SK-N-SH (cell line): ENCODE data around the gene PSTPIP1. TPM values are rescaled to one million over a fixed set of nuclear protein-coding genes. Genes with fewer than 3 reads are reported as not detected.

Source experiments
- CTCF ChIA-PET: fragments of 300-600, 350-600 bp; formaldehyde crosslinking; extraction: SDS; loops from one replicate; lab custom pipeline; 2021; lab: Yijun Ruan, JAX
- POLR2A ChIA-PET: fragments of 350-600 bp; sonication (Branson Sonifier 250); formaldehyde crosslinking; extraction: SDS; loops from one replicate; lab custom pipeline; 2020; ENCODE audit warnings: antibody characterized with exemption, inconsistent platforms; lab: Yijun Ruan, JAX
- DNase-seq: peaks from one replicate; pipeline ENCODE4 v3.0.0; 2012
- H2AFZ ChIP-seq: fragments of 200-600 bp; sonication (generic); 2 replicates; pipeline ENCODE4 v1.8.1; 2016; ENCODE audit warnings: antibody characterized with exemption, mild to moderate bottlenecking, low read depth
- H3F3A ChIP-seq: fragments of 200-600 bp; sonication (generic); replicated peaks from 2 replicates; pipeline ENCODE3; 2016; ENCODE audit warnings: antibody characterized with exemption, mild to moderate bottlenecking; ENCODE audit not compliant: insufficient read depth
- H3K27ac ChIP-seq, 2 experiments: fragments of 200-500 bp in 1 of 2; fragments of 200-600 bp in 1 of 2; sonication (Bioruptor generic) in 1 of 2; sonication (generic), shearing (Covaris generic) in 1 of 2; 2 replicates each; pipeline versions ENCODE4 v1.5.1 to v1.6.1; 2014 to 2016; ENCODE audit warnings: low read depth in 2 of 2, inconsistent platforms in 1 of 2, low read length in 1 of 2, mild to moderate bottlenecking in 1 of 2, mixed read lengths in 1 of 2
- H3K27me3 ChIP-seq: fragments of 200-600 bp; sonication (generic), shearing (Covaris generic); 2 replicates; pipeline ENCODE4 v1.6.1; 2016; ENCODE audit warnings: mixed run types; ENCODE audit not compliant: insufficient read depth
- H3K36me3 ChIP-seq, 2 experiments: fragments of 200-500 bp in 1 of 2; fragments of 200-600 bp in 1 of 2; sonication (Bioruptor generic) in 1 of 2; sonication (generic) in 1 of 2; replicated peaks in 1 of 2; 2 replicates each; pipeline versions ENCODE3 to v1.5.1; 2014 to 2016; ENCODE audit warnings: low read length in 1 of 2, mild to moderate bottlenecking in 1 of 2; ENCODE audit not compliant: insufficient read depth in 2 of 2, control insufficient read depth in 1 of 2
- H3K4me1 ChIP-seq, 2 experiments: fragments of 200-500 bp in 1 of 2; fragments of 200-600 bp in 1 of 2; sonication (Bioruptor generic) in 1 of 2; sonication (generic), shearing (Covaris generic) in 1 of 2; 2 replicates each; pipeline versions ENCODE4 v1.5.1 to v1.6.1; 2014 to 2016; ENCODE audit warnings: low read depth in 1 of 2, low read length in 1 of 2, mixed run types in 1 of 2; ENCODE audit not compliant: insufficient read depth in 2 of 2, control insufficient read depth in 1 of 2
- H3K4me2 ChIP-seq: fragments of 200-600 bp; sonication (generic), shearing (Covaris generic); 2 replicates; pipeline ENCODE4 v1.6.1; 2017; ENCODE audit warnings: mixed run types
- H3K4me3 ChIP-seq, 2 experiments: fragments of 200-500 bp in 1 of 2; fragments of 200-600 bp in 1 of 2; sonication (Bioruptor generic) in 1 of 2; sonication (generic), shearing (Covaris generic) in 1 of 2; 2 replicates each; pipeline versions ENCODE4 v1.5.1 to v1.8.1; 2014 to 2016; ENCODE audit warnings: low read depth in 2 of 2, inconsistent platforms in 1 of 2, low read length in 1 of 2, mild to moderate bottlenecking in 1 of 2, mixed read lengths in 1 of 2, moderate library complexity in 1 of 2
- H3K79me2 ChIP-seq: fragments of 200-600 bp; sonication (generic); 2 replicates; pipeline ENCODE4 v1.8.1; 2017; ENCODE audit warnings: mild to moderate bottlenecking; ENCODE audit not compliant: insufficient read depth
- H3K9ac ChIP-seq: fragments of 200-600 bp; sonication (generic); 2 replicates; pipeline ENCODE4 v1.6.1; 2017; ENCODE audit warnings: mixed run types
- H3K9me2 ChIP-seq: fragments of 200-600 bp; sonication (generic); 2 replicates; pipeline ENCODE4 v1.6.1; 2017; ENCODE audit warnings: mixed run types
- H3K9me3 ChIP-seq: fragments of 200-600 bp; sonication (generic); 2 replicates; pipeline ENCODE4 v1.6.1; 2017; ENCODE audit warnings: mixed run types, mild to moderate bottlenecking, moderate library complexity
- H4K20me1 ChIP-seq: fragments of 200-600 bp; sonication (generic); 2 replicates; pipeline ENCODE4 v1.6.1; 2017; ENCODE audit warnings: mild to moderate bottlenecking, mixed run types; ENCODE audit not compliant: insufficient read depth
- ELF1 ChIP-seq: IDR thresholded peaks from 2 replicates; pipeline ENCODE4 v1.4.0; 2012
- EP300 ChIP-seq, 2 experiments: IDR thresholded peaks; 2 replicates each; pipeline versions ENCODE4 v1.4.0 to v1.6.1; 2012; ENCODE audit warnings: borderline replicate concordance in 1 of 2, low read depth in 1 of 2, low read length in 1 of 2
- EZH2phosphoT487 ChIP-seq: fragments of 200-600 bp; sonication (generic); IDR thresholded peaks from 2 replicates; pipeline ENCODE4 v1.6.1; 2017; ENCODE audit warnings: low read depth, mixed run types, mild to moderate bottlenecking, antibody characterized with exemption, moderate library complexity, borderline replicate concordance
- FOSL2 ChIP-seq: IDR thresholded peaks from 2 replicates; pipeline ENCODE4 v1.4.0; 2012; ENCODE audit warnings: low read depth, mild to moderate bottlenecking, moderate library complexity, borderline replicate concordance
- JUND ChIP-seq: IDR thresholded peaks from 2 replicates; pipeline ENCODE4 v1.4.0; 2012
- RFX5 ChIP-seq: IDR thresholded peaks from 2 replicates; pipeline ENCODE4 v1.6.1; 2012; ENCODE audit warnings: mild to moderate bottlenecking, improper control_type of control experiment, low read length
- TAF1 ChIP-seq: IDR thresholded peaks from 2 replicates; pipeline ENCODE4 v1.6.1; 2012; ENCODE audit warnings: low read depth, mild to moderate bottlenecking, low read length, moderate library complexity, borderline replicate concordance
- TCF12 ChIP-seq: IDR thresholded peaks from 2 replicates; pipeline ENCODE4 v1.4.0; 2012
- TEAD4 ChIP-seq: IDR thresholded peaks from 2 replicates; pipeline ENCODE4 v1.4.0; 2012; ENCODE audit warnings: mild to moderate bottlenecking, borderline replicate concordance; ENCODE audit not compliant: insufficient read depth
- WGBS: methylation state at CpG from one replicate; pipeline ENCODE4 v1.1.6; 2017; ENCODE audit warnings: low lambda C conversion rate; 5-methylcytosine and 5-hydroxymethylcytosine counted together
- polyA plus RNA-seq, 3 experiments: library from polyadenylated mRNA; depleted of rRNA; stranded (reverse); fragments of >200 nt; gene quantifications; 2 replicates each; pipeline ENCODE4 v1.2.3, GENCODE V29; 2012
- TF ChIP-seq, protein P1 (sequence below): IDR thresholded peaks from 2 replicates; pipeline ENCODE4 v1.4.0; 2012; ENCODE audit warnings: low read depth, borderline replicate concordance
- TF ChIP-seq, protein P2 (sequence below): fragments of 150-350 bp; IDR thresholded peaks from 2 replicates; pipeline ENCODE4 v1.6.1; 2017; ENCODE audit warnings: antibody characterized with exemption, low read length, low read depth, borderline replicate concordance
- TF ChIP-seq, protein P3 (sequence below): IDR thresholded peaks from 2 replicates; pipeline ENCODE4; 2012
- TF ChIP-seq, protein P4 (sequence below): fragments of 150-350 bp; IDR thresholded peaks from 2 replicates; pipeline ENCODE4 v1.6.1; 2016; ENCODE audit warnings: mild to moderate bottlenecking, low read depth, low read length

The PSTPIP1 gene
- polyA plus RNA-seq, 1 of the 3 experiments (the other 2 are of a cell fraction): 0.69 TPM

DNA sequence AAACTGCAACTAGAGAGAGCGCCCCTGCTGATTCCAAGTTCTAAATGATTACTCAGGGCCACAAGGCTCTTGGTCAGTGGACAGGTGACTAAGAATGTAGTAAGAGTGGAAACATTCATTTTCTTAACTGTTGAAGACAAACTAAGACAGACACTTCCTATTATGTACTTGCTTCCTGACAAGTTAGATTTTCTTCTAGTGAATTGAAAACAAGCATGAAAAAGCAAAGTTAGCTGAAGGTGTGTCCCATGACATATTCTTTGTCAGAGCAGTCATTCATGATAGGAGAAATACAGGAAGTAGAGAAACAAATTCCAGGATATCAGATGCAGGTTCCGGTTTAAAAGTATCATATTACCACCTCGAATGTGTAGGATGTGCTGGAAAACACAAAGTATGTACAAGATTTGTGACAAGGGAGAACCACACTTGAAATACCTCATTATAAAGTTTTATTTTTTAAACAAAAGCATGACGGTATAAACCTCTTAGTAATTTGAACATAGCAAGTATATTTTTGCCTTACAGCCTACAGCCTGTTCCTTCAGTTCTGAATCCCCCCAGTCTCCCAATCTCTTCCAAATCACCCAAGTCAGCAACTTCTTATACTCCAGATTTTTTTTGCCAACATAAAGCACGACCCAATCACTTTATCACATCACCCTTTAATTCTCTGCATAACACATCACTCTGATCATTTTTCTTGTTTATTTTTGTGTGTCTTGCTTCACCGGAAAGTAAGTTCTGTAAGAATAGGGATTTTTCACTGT lies 69.8 kb downstream of the PSTPIP1 start:
- Histone ChIP-seq H3K27ac (peak overlapping the region; percentile 31 to 43; a peak in 3 of 4 replicates), H3F3A (peaks cover 17% of the 10 kb centered on the region), H3K9me3 (no peaks in the 10 kb centered on the region), H3K9ac (no peak overlapping the region), H3K36me3 (peaks cover 15 to 16% of the 10 kb centered on the region in 2 experiments), H4K20me1 (peaks cover 86% of the 10 kb centered on the region), H2AFZ (no peak overlapping the region), H3K4me3 (no peak overlapping the region), H3K27me3 (no peaks in the 10 kb centered on the region), H3K4me2 (peak overlapping the region; percentile 17), H3K4me1 (peaks cover 25 to 50% of the 10 kb centered on the region in 2 experiments), H3K79me2 (peaks cover 100% of the 10 kb centered on the region), H3K9me2 (no peaks in the 10 kb centered on the region)
- ChIA-PET POLR2A (no interaction called here), CTCF (interaction anchor here (1.4 kb wide), 1 partner anchor 12 kb away, joined by 3 read pairs; no protein-coding TSS in a partner anchor)
- DNase-seq: no peak
- WGBS: 58% methylated on average over 6 of the region's 6 CpGs
- 0 out of 4 replicates have a peak, but pooled peaks of 1 of the 2 experiments have one; percentile 38 for TF ChIP-seq EP300 (IDR thresholded peaks at IDR 0.05; ENCODE audit: borderline replicate concordance in 1 of 2, low read depth in 1 of 2, low read length in 1 of 2)
- TF ChIP-seq, protein P1, sequence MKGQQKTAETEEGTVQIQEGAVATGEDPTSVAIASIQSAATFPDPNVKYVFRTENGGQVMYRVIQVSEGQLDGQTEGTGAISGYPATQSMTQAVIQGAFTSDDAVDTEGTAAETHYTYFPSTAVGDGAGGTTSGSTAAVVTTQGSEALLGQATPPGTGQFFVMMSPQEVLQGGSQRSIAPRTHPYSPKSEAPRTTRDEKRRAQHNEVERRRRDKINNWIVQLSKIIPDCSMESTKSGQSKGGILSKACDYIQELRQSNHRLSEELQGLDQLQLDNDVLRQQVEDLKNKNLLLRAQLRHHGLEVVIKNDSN: no peak
- TF ChIP-seq, protein P2, sequence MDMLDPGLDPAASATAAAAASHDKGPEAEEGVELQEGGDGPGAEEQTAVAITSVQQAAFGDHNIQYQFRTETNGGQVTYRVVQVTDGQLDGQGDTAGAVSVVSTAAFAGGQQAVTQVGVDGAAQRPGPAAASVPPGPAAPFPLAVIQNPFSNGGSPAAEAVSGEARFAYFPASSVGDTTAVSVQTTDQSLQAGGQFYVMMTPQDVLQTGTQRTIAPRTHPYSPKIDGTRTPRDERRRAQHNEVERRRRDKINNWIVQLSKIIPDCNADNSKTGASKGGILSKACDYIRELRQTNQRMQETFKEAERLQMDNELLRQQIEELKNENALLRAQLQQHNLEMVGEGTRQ: no peak
- TF ChIP-seq, protein P3, sequence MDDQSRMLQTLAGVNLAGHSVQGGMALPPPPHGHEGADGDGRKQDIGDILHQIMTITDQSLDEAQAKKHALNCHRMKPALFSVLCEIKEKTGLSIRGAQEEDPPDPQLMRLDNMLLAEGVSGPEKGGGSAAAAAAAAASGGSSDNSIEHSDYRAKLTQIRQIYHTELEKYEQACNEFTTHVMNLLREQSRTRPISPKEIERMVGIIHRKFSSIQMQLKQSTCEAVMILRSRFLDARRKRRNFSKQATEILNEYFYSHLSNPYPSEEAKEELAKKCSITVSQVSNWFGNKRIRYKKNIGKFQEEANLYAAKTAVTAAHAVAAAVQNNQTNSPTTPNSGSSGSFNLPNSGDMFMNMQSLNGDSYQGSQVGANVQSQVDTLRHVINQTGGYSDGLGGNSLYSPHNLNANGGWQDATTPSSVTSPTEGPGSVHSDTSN: peak; percentile 63
- TF ChIP-seq TCF12: peak; percentile 53; the same call in 1 of the 2 replicates
- TF ChIP-seq FOSL2: peak; percentile 56; the same call in 1 of the 2 replicates
- TF ChIP-seq JUND: peak; percentile 30; the same call in 1 of the 2 replicates

DNA sequence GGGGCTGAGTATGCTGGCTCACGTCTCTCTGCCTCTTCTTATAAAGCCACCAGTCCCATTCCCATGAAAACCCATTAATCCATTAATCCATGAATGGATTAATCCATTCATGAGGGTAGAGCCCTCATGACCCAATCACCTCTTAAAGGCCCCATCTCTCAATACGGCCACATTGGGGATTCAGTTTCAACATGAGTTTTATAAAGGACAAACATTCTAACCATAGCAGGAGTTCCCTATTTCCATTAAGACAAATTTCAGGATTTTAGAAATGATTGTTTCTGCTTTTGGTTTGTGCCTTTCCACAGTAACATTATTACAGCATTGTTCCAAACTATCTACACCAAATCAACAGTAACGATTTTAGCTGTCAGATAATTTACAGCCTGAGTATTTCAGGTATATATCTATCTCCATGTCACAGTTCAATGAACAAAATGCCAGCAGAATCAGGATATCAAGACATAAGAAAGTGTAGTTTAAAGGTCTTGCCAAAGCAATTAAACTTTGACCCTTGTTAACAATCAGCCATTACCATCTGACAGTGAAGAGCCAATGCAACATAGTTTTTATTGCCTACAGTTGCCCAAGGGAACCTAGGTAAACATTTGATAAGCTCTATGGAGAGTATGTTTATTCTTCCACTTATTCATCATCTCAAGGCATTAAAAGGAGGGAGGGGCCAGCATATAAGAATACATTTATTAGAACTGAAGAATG lies 72.2 kb downstream of the PSTPIP1 start:
- WGBS: 82% methylated on average over 3 of the region's 3 CpGs
- Histone ChIP-seq H3K9ac (no peak overlapping the region; the same call in 1 of the 2 replicates), H3K4me3 (no peak overlapping the region), H3K9me3 (no peaks in the 10 kb centered on the region), H3K27me3 (no peaks in the 10 kb centered on the region), H3F3A (peaks cover 15% of the 10 kb centered on the region), H3K4me1 (peaks cover 14 to 27% of the 10 kb centered on the region in 2 experiments), H4K20me1 (peaks cover 71% of the 10 kb centered on the region), H3K36me3 (peaks cover 15 to 16% of the 10 kb centered on the region in 2 experiments), H3K4me2 (peak overlapping the region; percentile 15; the same call in 1 of the 2 replicates), H3K27ac (no peak overlapping the region; a peak in 1 of 4 replicates), H3K79me2 (peaks cover 83% of the 10 kb centered on the region), H3K9me2 (no peaks in the 10 kb centered on the region), H2AFZ (no peak overlapping the region)
- CTCF ChIA-PET: no interaction called here
- DNase-seq: no peak
- POLR2A ChIA-PET: interaction anchor here (0.8 to 1.3 kb wide), 3 partner anchors 9 to 31 kb away, joined by 3 read pairs; no protein-coding TSS in a partner anchor
- TF ChIP-seq, protein P1: no peak
- TF ChIP-seq JUND (no peak), TAF1 (no peak), RFX5 (no peak), EZH2phosphoT487 (no peak), ELF1 (no peak), TEAD4 (no peak)
- TF ChIP-seq, protein P2: no peak
- TF ChIP-seq, protein P4, sequence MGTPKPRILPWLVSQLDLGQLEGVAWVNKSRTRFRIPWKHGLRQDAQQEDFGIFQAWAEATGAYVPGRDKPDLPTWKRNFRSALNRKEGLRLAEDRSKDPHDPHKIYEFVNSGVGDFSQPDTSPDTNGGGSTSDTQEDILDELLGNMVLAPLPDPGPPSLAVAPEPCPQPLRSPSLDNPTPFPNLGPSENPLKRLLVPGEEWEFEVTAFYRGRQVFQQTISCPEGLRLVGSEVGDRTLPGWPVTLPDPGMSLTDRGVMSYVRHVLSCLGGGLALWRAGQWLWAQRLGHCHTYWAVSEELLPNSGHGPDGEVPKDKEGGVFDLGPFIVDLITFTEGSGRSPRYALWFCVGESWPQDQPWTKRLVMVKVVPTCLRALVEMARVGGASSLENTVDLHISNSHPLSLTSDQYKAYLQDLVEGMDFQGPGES: no peak
